IMR-90 (cell line): ENCODE results near the gene KRTAP4-9. TPM values are rescaled to one million over a fixed set of nuclear protein-coding genes. Genes with fewer than 3 reads are reported as not detected.
"Not testable (repeated sequence)": the region's sequence is repeated elsewhere in the genome, so short reads cannot be mapped to it uniquely, and the experiment has no call there.

Experiments
- ATAC-seq: fragments of 200-7000 bp; cut with Tn5 transposase; 2 replicates; pipeline ENCODE4 v1.9.1; 2020; ENCODE audit warnings: low read depth, mild to moderate bottlenecking, moderate library complexity
- BruUV-seq: library from RNA; stranded (reverse); fragments of 400-500 nt; replicated peaks from 2 replicates; lab custom pipeline; 2021; lab: Mats Ljungman, UMichigan
- CTCF ChIA-PET: fragments of 300-600 bp; formaldehyde crosslinking; extraction: SDS; loops from one replicate; lab custom pipeline; 2021; ENCODE audit warnings: antibody characterized with exemption; lab: Yijun Ruan, JAX
- POLR2A ChIA-PET: fragments of 300-600 bp; sonication (Branson Sonifier 250); formaldehyde crosslinking; loops from one replicate; lab custom pipeline; 2022; ENCODE audit warnings: antibody characterized with exemption; ENCODE audit not compliant: unreplicated experiment; lab: Charles Lee
- DNase-seq: peaks from one replicate; pipeline ENCODE4 v3.0.0; 2013
- H2AFZ ChIP-seq: replicated peaks from 2 replicates; pipeline ENCODE3; 2013; ENCODE audit warnings: low read length, mild to moderate bottlenecking; ENCODE audit not compliant: poor library complexity
- H2AK5ac ChIP-seq: 2 replicates; pipeline ENCODE4 v1.6.1; 2013; ENCODE audit warnings: low read depth, low read length, inconsistent platforms
- H2AK9ac ChIP-seq: replicated peaks from 2 replicates; pipeline ENCODE3; 2013; ENCODE audit warnings: mild to moderate bottlenecking, low read depth, low read length, moderate library complexity; ENCODE audit not compliant: poor library complexity
- H2BK120ac ChIP-seq: 2 replicates; pipeline ENCODE4 v1.6.1; 2013; ENCODE audit warnings: low read depth, low read length, inconsistent platforms
- H2BK15ac ChIP-seq: 3 replicates; pipeline ENCODE4 v1.6.1; 2013; ENCODE audit warnings: low read depth, low read length, inconsistent platforms
- H2BK20ac ChIP-seq: 2 replicates; pipeline ENCODE4 v1.6.1; 2013; ENCODE audit warnings: low read depth, mild to moderate bottlenecking, inconsistent platforms, low read length, moderate library complexity
- H2BK5ac ChIP-seq: 2 replicates; pipeline ENCODE4 v1.6.1; 2013; ENCODE audit warnings: mild to moderate bottlenecking, low read depth, low read length, inconsistent platforms; ENCODE audit not compliant: poor library complexity, severe bottlenecking
- H3K14ac ChIP-seq: replicated peaks from 2 replicates; pipeline ENCODE4 v1.6.1; 2013; ENCODE audit warnings: low read depth, low read length, inconsistent platforms
- H3K18ac ChIP-seq: 2 replicates; pipeline ENCODE4 v1.6.1; 2013; ENCODE audit warnings: low read depth, low read length, control low read depth
- H3K23ac ChIP-seq: 2 replicates; pipeline ENCODE4 v1.6.1; 2013; ENCODE audit warnings: low read depth, low read length, inconsistent platforms
- H3K27ac ChIP-seq: 2 replicates; pipeline ENCODE4 v1.5.1; 2013; ENCODE audit warnings: mild to moderate bottlenecking, control low read depth, low read length; ENCODE audit not compliant: insufficient read depth
- H3K27me3 ChIP-seq: 2 replicates; pipeline ENCODE4 v1.6.1; 2013; ENCODE audit warnings: low read length; ENCODE audit not compliant: control insufficient read depth, insufficient read depth
- H3K36me3 ChIP-seq: 2 replicates; pipeline ENCODE4 v1.6.1; 2013; ENCODE audit warnings: low read length, mixed read lengths; ENCODE audit not compliant: control insufficient read depth, insufficient read depth
- H3K4ac ChIP-seq: 2 replicates; pipeline ENCODE4 v1.6.1; 2013; ENCODE audit warnings: low read depth, low read length, inconsistent platforms
- H3K4me1 ChIP-seq: 2 replicates; pipeline ENCODE4 v1.6.1; 2013; ENCODE audit warnings: low read length, mixed read lengths; ENCODE audit not compliant: control insufficient read depth, insufficient read depth
- H3K4me2 ChIP-seq: 2 replicates; pipeline ENCODE4 v1.6.1; 2013; ENCODE audit warnings: low read depth, mild to moderate bottlenecking, control low read depth, low read length, moderate library complexity
- H3K4me3 ChIP-seq: 2 replicates; pipeline ENCODE4 v1.5.1; 2013; ENCODE audit warnings: low read depth, mild to moderate bottlenecking, control low read depth, low read length, moderate library complexity; ENCODE audit not compliant: insufficient read depth
- H3K56ac ChIP-seq: 2 replicates; pipeline ENCODE4 v1.6.1; 2013; ENCODE audit warnings: low read length, inconsistent platforms; ENCODE audit not compliant: insufficient read depth; ENCODE audit errors: extremely low read depth
- H3K79me1 ChIP-seq, 2 experiments: 2 replicates each; pipeline ENCODE4 v1.6.1; 2013; ENCODE audit warnings: low read length in 2 of 2, inconsistent platforms in 1 of 2, low read depth in 1 of 2
- H3K9ac ChIP-seq: 2 replicates; pipeline ENCODE4 v1.6.1; 2013; ENCODE audit warnings: low read depth, low read length, control low read depth
- H3K9me1 ChIP-seq: 2 replicates; pipeline ENCODE4 v1.6.1; 2013; ENCODE audit warnings: low read length, inconsistent platforms; ENCODE audit not compliant: insufficient read depth
- H3K9me3 ChIP-seq: 2 replicates; pipeline ENCODE4 v1.6.1; 2013; ENCODE audit warnings: low read length; ENCODE audit not compliant: control insufficient read depth, insufficient read depth
- H4K20me1 ChIP-seq: 2 replicates; pipeline ENCODE4 v1.6.1; 2013; ENCODE audit warnings: low read length, inconsistent platforms; ENCODE audit not compliant: insufficient read depth
- H4K5ac ChIP-seq: 2 replicates; pipeline ENCODE4 v1.6.1; 2013; ENCODE audit warnings: mild to moderate bottlenecking, low read depth, low read length, control low read depth
- H4K8ac ChIP-seq, 2 experiments: 2 replicates each; pipeline ENCODE4 v1.6.1; 2013; ENCODE audit warnings: low read depth in 2 of 2, low read length in 2 of 2, control low read depth in 1 of 2, inconsistent platforms in 1 of 2
- H4K91ac ChIP-seq: 2 replicates; pipeline ENCODE4 v1.6.1; 2013; ENCODE audit warnings: low read depth, low read length, inconsistent platforms; ENCODE audit not compliant: insufficient read depth
- FOS ChIP-seq: fragments of 150-350 bp; IDR thresholded peaks from 2 replicates; pipeline ENCODE4 v1.6.1; 2016; ENCODE audit warnings: low read depth, low read length
- WGBS, 2 experiments: methylation state at CpG; one replicate each; pipeline versions ENCODE4 v1.1.5 to v1.1.7; 2013; ENCODE audit warnings: missing lambda C conversion rate in 2 of 2; ENCODE audit not compliant: insufficient read length in 1 of 2; ENCODE audit errors: extremely low coverage in 2 of 2; 5-methylcytosine and 5-hydroxymethylcytosine counted together
- dilution Hi-C: fragments of 300-500 bp; cut with HindIII; formaldehyde crosslinking; loops from one replicate; pipeline ENCODE4 v1.14.3; 2018; ENCODE audit warnings: low sequenced_read_pairs; ENCODE audit not compliant: unreplicated experiment
- in situ Hi-C: fragments of 300-500 bp; cut with MboI; formaldehyde crosslinking; loops from 3 replicates; pipeline ENCODE4 v1.14.3; 2019; ENCODE audit warnings: low sequenced_read_pairs, inconsistent platforms, mixed read lengths
- intact Hi-C: fragments of 100-400 bp; cut with micrococcal nuclease; formaldehyde crosslinking; loops from 2 replicates; pipeline ENCODE4 v1.10.0; 2022
- polyA plus RNA-seq, 3 experiments: library from polyadenylated mRNA; depleted of rRNA; stranded (reverse); fragments of >200 nt; gene quantifications; 2 replicates each; pipeline ENCODE4 v1.2.3, GENCODE V29; 2012; ENCODE audit warnings: low replicate concordance in 1 of 3
- total RNA-seq: library from RNA; depleted of rRNA; stranded (reverse); fragments of >200 nt; gene quantifications from 2 replicates; pipeline ENCODE4 v1.2.3, GENCODE V29; 2012

KRTAP4-9 gene
- total and polyA plus RNA-seq, 2 of the 4 experiments (the other 2 are of a cell fraction) = 0.24 TPM; not detected in 1

DNA sequence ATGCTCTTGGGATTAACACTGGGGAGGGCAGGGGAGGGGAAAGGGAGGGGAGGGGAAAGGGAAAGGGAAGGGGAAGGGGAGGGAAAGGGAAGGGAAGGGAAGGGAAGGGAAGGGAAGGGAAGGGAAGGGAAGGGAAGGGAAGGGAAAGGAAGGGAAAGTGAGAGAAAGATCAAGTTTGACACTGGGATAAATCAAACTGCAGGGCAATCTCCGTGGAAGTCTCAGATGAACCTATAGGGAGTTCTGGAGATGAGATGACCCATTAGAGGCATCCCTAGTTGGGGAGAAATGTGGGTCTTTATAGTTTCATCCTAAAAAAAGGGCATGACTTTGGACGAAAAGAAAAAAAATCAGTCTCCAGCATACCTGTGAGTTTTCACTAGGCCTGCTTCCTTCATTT, 16.6 kb downstream of the KRTAP4-9 start:
- dilution Hi-C loops (no loop called here), in situ Hi-C loops (no loop called here), intact Hi-C loops (no loop called here)
- Histone ChIP-seq H3K23ac (no peak overlapping the region), H3K18ac (no peak overlapping the region), H2AFZ (no peak overlapping the region), H2AK5ac (peak overlapping the region; percentile 86), H3K14ac (no peak overlapping the region), H3K4me2 (no peak overlapping the region), H2BK15ac (peak overlapping the region; percentile 67; the same call in 1 of the 3 replicates), H3K4me1 (no peaks in the 10 kb centered on the region), H3K36me3 (no peaks in the 10 kb centered on the region), H3K56ac (no peak overlapping the region; the same call in 1 of the 2 replicates), H4K91ac (peak overlapping the region; percentile 9; the same call in 1 of the 2 replicates), H3K9ac (no peak overlapping the region), H3K27me3 (no peaks in the 10 kb centered on the region), H3K9me3 (peaks cover 2% of the 10 kb centered on the region; the same call in 1 of the 2 replicates), H2BK120ac (peak overlapping the region; percentile 43; the same call in 1 of the 2 replicates), H4K8ac (no peak overlapping the region), H2BK5ac (no peak overlapping the region), H3K27ac (no peak overlapping the region), H3K4me3 (no peak overlapping the region), H2BK20ac (no peak overlapping the region), H3K9me1 (no peaks in the 10 kb centered on the region), H4K20me1 (no peaks in the 10 kb centered on the region), H3K79me1 (no peaks in the 10 kb centered on the region), H4K5ac (no peak overlapping the region), H3K4ac (peak overlapping the region; percentile 31; the same call in 1 of the 2 replicates), H2AK9ac (no peak overlapping the region)
- CTCF ChIA-PET = no interaction called here
- no CpG with 5 or more reads among the region's 2 CpGs for WGBS, 2 experiments
- no TSS peak for BruUV-seq
- DNase-seq = no peak
- TF ChIP-seq FOS = no peak
- POLR2A ChIA-PET = no interaction called here
- ATAC-seq = no peak

DNA sequence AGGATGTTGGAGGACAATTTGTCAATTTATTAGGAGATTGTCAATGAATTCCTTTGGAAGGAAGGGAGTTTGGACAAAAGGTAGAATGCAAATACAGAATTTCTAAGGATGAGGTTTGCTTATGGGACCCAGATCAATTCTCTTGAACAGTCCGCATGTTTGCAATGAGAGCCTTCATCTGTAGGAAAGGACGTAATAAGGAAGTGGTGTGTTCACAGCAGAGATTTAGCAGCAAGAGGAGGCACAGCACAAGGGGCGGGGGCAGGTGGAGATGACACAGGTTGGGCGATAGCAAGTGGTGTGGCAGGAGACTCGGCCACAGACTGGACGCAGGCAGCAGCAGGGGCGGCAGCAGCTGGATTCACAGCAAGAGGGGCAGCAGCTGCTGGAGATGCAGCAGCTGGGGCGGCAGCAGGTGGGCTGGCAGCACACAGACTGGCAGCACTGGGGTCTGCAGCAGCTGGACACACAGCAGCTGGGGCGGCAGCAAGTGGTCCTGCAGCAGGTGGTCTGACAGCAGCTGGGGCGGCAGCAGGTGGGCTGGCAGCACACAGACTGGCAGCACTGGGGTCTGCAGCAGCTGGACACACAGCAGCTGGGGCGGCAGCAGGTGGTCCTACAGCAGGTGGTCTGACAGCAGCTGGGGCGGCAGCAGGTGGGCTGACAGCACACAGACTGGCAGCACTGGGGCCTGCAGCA, 18.3 kb downstream of the KRTAP4-9 start:
- H3K27ac ChIP-seq, in situ Hi-C loops, ATAC-seq: not testable (repeated sequence)

More for the DNA sequence above, 18.3 kb downstream of the KRTAP4-9 start:
- H4K5ac ChIP-seq, H4K8ac ChIP-seq, H3K4me2 ChIP-seq, H3K9ac ChIP-seq, H3K4me1 ChIP-seq, DNase-seq, CTCF ChIA-PET, BruUV-seq, H3K27me3 ChIP-seq, H2AK5ac ChIP-seq, H2BK5ac ChIP-seq, intact Hi-C loops, H2AK9ac ChIP-seq, H3K79me1 ChIP-seq, H2AFZ ChIP-seq, H3K23ac ChIP-seq, H3K9me1 ChIP-seq, H2BK15ac ChIP-seq, dilution Hi-C loops, H4K20me1 ChIP-seq, H2BK120ac ChIP-seq, H3K4me3 ChIP-seq, H3K18ac ChIP-seq, POLR2A ChIA-PET, H3K36me3 ChIP-seq, H3K9me3 ChIP-seq: not testable (repeated sequence)
- H2BK20ac ChIP-seq = peak overlapping the region; percentile 33; the same call in 1 of the 2 replicates
- peak overlapping the region; percentile 8; the same call in 1 of the 2 replicates for H4K91ac ChIP-seq
- peak overlapping the region; percentile 5; the same call in 1 of the 2 replicates for H3K4ac ChIP-seq
- H3K14ac ChIP-seq = 0 out of 2 replicates have a peak overlapping the region, but pooled peaks have one; percentile 25
- H3K56ac ChIP-seq = peak overlapping the region; percentile 38; the same call in 1 of the 2 replicates
- 80% methylated on average over 3 of the region's 12 CpGs; no CpG with 5 or more reads in 1 of the 2 experiments for WGBS, 2 experiments
